ENCODE results near the gene ARPC5L. TPM values are rescaled to one million over a fixed set of nuclear protein-coding genes. Genes with fewer than 3 reads are reported as not detected.

Gene ARPC5L
- polyA plus RNA-seq, 1 experiment: 62.0 TPM

DNA sequence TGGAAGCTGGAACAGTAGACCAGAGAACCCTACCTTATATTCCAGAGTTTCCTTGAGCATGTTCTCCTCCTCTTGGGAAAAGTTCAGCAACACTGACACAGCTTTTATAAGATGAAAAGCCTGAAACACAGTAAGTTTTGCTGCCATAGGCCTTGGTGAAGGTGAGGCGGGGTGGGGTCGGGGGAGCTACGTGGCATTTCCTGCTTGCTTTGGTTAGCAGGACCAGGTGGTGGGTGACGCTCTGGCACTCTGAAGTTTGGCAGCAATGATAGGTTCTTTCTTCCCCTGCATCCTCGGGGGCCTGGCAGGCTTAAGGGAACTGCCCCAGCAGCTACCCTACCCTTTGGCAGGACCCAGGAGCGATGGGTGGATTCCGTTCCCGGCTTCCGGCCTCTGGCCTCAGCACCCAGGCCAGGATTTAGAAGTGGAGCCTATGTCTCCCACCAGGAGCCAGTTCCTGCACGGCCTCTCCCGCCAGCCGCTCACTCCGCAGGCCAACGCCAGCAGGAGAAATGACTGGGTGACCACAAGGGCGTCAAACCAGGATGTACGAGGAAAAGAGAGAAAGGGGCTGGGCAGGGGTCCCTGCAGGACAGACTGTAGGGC is 19.3 kb downstream of the ARPC5L start:
- Histone ChIP-seq H3K27me3 (ENCODE audit: control insufficient read depth, insufficient read depth, low read length) (no peaks in the 10 kb centered on the region), H3K9me3 (ENCODE audit: control insufficient read depth, insufficient read depth, low read length) (no peaks in the 10 kb centered on the region; the same call in 1 of the 2 replicates), H3K27ac (ENCODE audit: low read depth, low read length) (no peak overlapping the region), H3K4me3 (ENCODE audit: low read depth, low read length) (no peak overlapping the region)
- TF ChIP-seq, protein P1, sequence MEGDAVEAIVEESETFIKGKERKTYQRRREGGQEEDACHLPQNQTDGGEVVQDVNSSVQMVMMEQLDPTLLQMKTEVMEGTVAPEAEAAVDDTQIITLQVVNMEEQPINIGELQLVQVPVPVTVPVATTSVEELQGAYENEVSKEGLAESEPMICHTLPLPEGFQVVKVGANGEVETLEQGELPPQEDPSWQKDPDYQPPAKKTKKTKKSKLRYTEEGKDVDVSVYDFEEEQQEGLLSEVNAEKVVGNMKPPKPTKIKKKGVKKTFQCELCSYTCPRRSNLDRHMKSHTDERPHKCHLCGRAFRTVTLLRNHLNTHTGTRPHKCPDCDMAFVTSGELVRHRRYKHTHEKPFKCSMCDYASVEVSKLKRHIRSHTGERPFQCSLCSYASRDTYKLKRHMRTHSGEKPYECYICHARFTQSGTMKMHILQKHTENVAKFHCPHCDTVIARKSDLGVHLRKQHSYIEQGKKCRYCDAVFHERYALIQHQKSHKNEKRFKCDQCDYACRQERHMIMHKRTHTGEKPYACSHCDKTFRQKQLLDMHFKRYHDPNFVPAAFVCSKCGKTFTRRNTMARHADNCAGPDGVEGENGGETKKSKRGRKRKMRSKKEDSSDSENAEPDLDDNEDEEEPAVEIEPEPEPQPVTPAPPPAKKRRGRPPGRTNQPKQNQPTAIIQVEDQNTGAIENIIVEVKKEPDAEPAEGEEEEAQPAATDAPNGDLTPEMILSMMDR (IDR thresholded peaks at IDR 0.05; ENCODE audit: low read depth, low read length): no peak
- no peak for DNase-seq (ENCODE audit: low read depth, low spot score)
- CTCF ChIA-PET: no interaction called here
- POLR2A ChIA-PET: no interaction called here

DNA sequence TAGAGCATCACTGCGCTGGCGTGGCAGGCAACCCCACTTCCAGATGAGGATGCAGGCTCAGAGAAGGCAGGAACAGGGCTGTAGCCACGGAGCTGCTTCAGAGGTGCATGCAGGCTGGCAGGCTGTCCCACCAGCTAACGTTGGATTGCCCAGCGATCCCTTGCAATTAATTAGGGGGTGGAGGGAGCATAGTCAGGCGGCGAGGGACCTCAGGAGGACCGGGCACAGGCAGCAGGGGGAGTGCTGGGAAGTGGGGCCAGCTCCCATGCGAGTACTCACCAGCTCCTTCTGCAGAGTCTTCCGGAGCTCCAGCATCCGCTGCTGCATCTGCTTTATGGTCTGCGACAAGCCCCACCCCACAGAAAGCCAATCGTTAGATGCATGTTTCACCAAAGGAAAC is 20.3 kb downstream of the ARPC5L start:
- no peaks in the 10 kb centered on the region; the same call in 1 of the 2 replicates for H3K9me3 ChIP-seq (ENCODE audit: control insufficient read depth, insufficient read depth, low read length)
- TF ChIP-seq, protein P1 (IDR thresholded peaks at IDR 0.05; ENCODE audit: low read depth, low read length): no peak
- no peak overlapping the region for H3K4me3 ChIP-seq (ENCODE audit: low read depth, low read length)
- no peaks in the 10 kb centered on the region for H3K27me3 ChIP-seq (ENCODE audit: control insufficient read depth, insufficient read depth, low read length)
- ChIA-PET CTCF (interaction anchor here (0.7 to 1.2 kb wide), 2 partner anchors 12 to 111 kb away, joined by 3 read pairs; no protein-coding TSS in a partner anchor), POLR2A (no interaction called here)
- no peak for DNase-seq (ENCODE audit: low read depth, low spot score)
- no peak overlapping the region for H3K27ac ChIP-seq (ENCODE audit: low read depth, low read length)

DNA sequence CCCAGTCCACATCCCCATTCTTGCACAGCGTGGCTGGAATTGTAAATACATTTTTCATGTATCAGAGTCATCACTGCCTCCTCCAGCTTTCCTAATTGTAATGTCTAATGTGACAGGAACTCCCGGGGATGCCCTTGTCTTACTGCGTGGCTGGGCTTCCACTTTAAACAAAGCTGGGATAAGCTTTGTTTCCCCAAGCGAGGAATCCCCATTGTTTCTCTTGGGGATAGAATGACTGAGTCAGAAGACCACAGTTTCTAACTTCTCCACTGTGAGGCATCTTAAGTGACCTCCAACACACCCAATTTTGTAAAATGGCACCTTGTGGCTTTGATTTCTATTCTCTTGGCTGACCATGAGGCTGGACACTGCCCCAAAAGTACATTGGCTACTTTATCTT is 22.4 kb downstream of the ARPC5L start:
- H3K9me3 ChIP-seq (ENCODE audit: control insufficient read depth, insufficient read depth, low read length): no peaks in the 10 kb centered on the region; the same call in 1 of the 2 replicates
- TF ChIP-seq, protein P1 (IDR thresholded peaks at IDR 0.05; ENCODE audit: low read depth, low read length): no peak
- no peaks in the 10 kb centered on the region for H3K27me3 ChIP-seq (ENCODE audit: control insufficient read depth, insufficient read depth, low read length)
- DNase-seq (ENCODE audit: low read depth, low spot score): no peak
- H3K4me3 ChIP-seq (ENCODE audit: low read depth, low read length): no peak overlapping the region
- ChIA-PET POLR2A (no interaction called here), CTCF (interaction anchor here (1.1 kb wide), 1 partner anchor 10 kb away, joined by 3 read pairs; no protein-coding TSS in a partner anchor)
- no peak overlapping the region for H3K27ac ChIP-seq (ENCODE audit: low read depth, low read length)

DNA sequence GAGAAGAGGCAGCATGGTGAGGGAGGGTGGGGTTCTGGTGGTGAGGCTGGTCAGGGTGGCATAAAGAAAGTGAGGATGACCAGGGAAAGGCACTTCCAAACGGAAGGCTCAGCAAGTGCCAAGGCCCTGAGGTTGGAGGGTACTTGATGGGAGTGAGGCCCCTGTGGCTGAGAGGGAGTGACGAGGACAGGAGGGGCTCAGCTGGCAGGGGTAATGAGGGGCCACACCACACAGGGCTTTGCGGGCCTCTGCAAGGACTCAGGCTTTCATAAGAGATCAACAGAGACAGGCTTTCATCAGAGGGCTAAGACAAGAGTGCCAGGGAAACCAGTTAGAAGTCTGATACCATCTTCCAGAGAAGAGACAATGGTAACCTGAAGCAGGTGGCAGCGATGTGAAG is 23.6 kb downstream of the ARPC5L start:
- POLR2A ChIA-PET: no interaction called here

DNA sequence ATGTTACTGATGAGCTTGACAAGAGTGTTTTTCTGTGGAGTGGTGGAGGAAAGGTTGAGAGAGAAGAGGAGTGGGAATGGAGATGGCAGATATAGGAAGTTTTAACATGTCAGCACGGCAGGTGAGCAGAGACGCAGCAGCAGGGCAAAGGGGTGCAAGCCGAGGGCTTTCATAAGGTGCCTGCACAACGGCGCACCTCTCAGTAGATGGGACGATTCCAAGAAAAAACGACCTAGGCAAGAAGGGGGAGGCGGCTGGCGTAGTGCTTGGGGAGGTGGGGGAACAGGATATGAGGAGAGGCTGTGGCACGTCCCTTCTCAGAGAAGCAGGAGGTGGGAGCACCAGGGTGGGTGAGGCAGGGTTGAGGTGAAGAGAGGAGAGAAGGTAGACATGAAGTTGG is 24.5 kb downstream of the ARPC5L start:
- TF ChIP-seq, protein P1 (IDR thresholded peaks at IDR 0.05; ENCODE audit: low read depth, low read length): no peak
- H3K9me3 ChIP-seq (ENCODE audit: control insufficient read depth, insufficient read depth, low read length): no peaks in the 10 kb centered on the region; the same call in 1 of the 2 replicates
- DNase-seq (ENCODE audit: low read depth, low spot score): no peak
- POLR2A ChIA-PET: no interaction called here
- CTCF ChIA-PET: no interaction called here
- H3K27me3 ChIP-seq (ENCODE audit: control insufficient read depth, insufficient read depth, low read length): no peaks in the 10 kb centered on the region
- no peak overlapping the region for H3K4me3 ChIP-seq (ENCODE audit: low read depth, low read length)
- H3K27ac ChIP-seq (ENCODE audit: low read depth, low read length): no peak overlapping the region

More for the DNA sequence above, 23.6 kb downstream of the ARPC5L start:
- no peak overlapping the region for H3K4me3 ChIP-seq (ENCODE audit: low read depth, low read length)
- no peak for DNase-seq (ENCODE audit: low read depth, low spot score)
- CTCF ChIA-PET: interaction anchor here (1.1 kb wide), 1 partner anchor 9 kb away, joined by 3 read pairs; no protein-coding TSS in a partner anchor
- H3K27ac ChIP-seq (ENCODE audit: low read depth, low read length): no peak overlapping the region
- TF ChIP-seq, protein P1 (IDR thresholded peaks at IDR 0.05; ENCODE audit: low read depth, low read length): no peak
- no peaks in the 10 kb centered on the region; the same call in 1 of the 2 replicates for H3K9me3 ChIP-seq (ENCODE audit: control insufficient read depth, insufficient read depth, low read length)
- H3K27me3 ChIP-seq (ENCODE audit: control insufficient read depth, insufficient read depth, low read length): no peaks in the 10 kb centered on the region

Data from AG04450 (cell line).